Stimulated activated CD8-positive, alpha-beta memory T cell treated with anti-CD3 and anti-CD28 coated beads, Interleukin-7, amount 100 ng/mL, for 24 hours (primary cell): ENCODE measurements around the gene DAO.

Source experiments
- DNase-seq: peaks from one replicate; pipeline ENCODE4 v3.0.0-alpha.2; 2020; ENCODE audit warnings: low read depth

Gene DAO

GRCh38 chr12:108918960-108919642, 39.2 kb downstream of the DAO start:
- DNase-seq: no peak

- no peak for DNase-seq
These were observed 42.1 kb downstream of the DAO start for GRCh38 chr12:108921946-108922345.

DNA sequence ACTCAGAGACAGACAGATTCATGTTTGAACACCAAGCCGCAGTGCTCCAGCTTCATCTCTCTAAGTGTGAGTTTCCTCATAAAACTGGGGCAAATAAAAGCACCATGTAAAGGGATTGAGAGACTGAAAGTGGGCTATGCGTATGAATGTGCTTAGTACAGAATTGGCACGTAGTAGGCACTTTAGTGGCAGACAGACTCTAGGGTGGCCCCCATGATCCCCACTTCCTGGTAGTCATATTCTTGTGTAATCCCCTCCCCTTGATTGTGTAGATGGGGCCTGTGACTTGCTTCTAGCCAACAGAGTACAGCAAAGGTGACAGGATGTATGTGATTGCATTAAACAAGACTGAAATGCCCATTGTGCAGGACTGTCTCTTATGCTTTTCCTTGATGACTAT, 43.0 kb downstream of the DAO start:
- DNase-seq: no peak

DNA sequence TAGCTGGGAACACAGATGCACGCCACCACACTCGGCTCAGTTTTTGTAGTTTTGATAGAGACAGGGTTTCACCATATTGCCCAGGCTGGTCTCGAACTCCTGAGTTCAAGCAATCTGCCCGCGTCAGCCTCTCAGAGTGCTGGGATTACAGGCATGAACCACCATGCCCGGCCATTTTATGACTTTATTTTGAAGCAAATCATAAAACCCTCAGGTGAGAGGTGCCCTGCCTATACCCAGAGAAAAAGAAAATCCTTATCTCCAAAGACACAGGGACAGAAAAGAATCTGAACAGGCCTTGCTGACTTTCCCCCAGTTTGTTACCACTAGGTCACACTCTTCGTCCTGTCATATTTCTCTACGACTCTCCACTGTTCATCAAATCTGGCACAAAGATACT, 48.8 kb downstream of the DAO start:
- DNase-seq: no peak

DNA sequence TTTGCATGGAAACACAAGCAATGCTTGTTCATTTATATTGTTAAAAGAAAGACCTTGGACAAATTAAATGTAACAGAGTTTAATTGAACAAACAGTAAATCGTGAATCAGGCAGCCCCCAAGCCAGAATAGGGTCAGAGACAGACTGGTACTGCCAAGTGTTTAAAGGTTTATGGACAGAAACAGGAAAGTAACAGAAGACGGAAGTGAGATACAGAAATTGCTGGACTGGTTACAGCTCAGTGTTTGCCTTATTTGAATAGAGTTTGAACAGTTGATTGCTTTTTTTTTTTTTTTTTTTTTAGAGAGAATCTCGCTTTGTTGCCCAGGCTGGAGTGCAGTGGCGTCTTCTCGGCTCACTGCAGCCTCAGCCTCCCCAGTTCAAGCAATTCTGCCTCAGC, 50.3 kb downstream of the DAO start:
- DNase-seq: no peak

- DNase-seq: no peak
These were observed 50.9 kb downstream of the DAO start for GRCh38 chr12:108930756-108931155.

DNA sequence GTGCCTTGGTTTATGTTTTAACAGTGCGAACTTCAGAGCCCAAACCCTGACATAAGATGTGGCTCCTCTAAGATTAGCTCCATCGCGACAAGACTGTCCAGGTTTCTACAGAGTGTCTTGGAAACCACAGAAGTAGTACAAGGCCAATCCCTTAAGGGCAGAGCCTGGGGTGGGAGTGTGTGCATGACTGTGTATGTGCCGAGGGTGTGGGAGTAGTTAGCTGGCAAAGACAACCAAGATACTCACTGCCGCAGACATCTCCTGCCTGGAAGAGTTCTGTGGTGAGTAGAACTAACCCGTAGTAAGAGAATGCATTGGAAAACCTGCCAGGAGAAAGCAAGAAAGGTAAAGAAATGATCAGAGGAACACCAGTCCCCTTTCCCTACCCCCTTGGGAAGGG, 54.1 kb downstream of the DAO start:
- DNase-seq: no peak

- DNase-seq: no peak
These were observed 55.4 kb downstream of the DAO start for GRCh38 chr12:108935159-108935763.

DNA sequence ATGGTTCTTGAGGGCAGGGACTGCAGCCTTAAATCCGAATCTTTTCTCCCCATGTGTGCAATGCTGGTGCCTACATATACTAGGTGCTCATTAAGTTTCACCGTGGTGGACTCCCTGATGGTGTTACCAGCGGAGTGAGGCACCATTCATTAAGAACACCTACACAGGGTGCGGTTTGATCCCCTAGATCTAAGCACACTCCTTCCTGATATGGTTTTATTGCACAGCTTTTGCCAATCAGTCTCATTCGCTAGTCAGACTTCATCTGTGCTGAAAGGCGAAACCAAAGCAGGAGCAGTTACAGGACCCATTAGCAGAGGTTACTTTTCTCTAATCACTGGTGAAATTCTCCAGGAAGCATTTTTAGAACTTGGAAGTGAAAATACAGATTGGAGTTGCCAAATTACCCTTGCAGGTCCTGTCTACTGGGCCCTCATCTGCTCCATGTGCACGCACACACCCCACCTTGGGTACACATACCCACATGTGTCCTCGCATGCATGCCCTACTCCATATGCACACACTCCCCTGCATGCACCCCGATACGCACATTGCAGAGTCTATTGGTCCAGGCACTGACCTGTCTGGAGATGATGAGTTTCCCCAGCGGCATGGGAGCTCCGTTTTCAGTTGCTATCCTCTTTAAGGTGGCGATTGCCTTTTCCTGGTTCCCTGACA, 58.5 kb downstream of the DAO start:
- no peak for DNase-seq

DNA sequence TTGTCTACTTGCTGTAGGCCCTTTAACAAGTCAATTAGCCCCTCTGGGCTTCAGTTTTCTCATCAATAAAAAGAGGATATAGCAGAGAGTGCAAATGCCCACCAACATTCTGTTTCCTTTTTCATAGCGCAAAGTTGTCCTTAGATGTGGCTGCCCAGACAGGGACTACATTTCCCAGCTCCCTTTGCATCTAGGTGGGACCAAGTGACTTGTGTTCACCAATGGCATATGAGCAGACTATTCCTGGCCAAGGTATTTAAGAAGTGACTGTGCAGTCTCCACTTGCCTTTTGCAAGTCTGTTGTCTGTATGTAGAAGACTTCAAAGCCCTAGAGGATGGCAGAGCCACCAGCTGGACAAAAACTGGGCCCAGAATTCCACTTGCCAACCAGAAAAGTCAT, 59.7 kb downstream of the DAO start:
- no peak for DNase-seq

GRCh38 chr12:108940138-108940537, 60.2 kb downstream of the DAO start:
- no peak for DNase-seq

DNA sequence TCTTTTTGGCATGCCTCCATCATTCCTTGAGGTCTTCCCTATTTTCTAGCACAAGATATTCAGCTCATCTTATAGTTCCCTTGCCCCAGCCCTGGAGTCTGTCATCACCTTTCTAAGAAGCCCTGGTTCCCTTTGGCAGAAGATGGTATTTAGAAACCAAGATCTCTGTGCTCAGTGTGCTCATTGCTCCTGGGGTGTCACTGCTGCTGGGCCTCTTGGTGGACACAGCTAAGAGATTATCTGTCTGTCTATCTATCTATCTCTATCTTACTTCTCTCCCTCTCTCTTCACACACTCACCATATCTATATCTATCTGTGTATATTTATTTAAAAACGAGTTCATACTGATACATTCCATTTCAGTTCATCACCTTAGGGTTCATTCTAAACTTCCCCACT, 67.2 kb downstream of the DAO start:
- no peak for DNase-seq

- DNase-seq: no peak
These were observed 68.5 kb downstream of the DAO start for GRCh38 chr12:108948367-108948766.

DNA sequence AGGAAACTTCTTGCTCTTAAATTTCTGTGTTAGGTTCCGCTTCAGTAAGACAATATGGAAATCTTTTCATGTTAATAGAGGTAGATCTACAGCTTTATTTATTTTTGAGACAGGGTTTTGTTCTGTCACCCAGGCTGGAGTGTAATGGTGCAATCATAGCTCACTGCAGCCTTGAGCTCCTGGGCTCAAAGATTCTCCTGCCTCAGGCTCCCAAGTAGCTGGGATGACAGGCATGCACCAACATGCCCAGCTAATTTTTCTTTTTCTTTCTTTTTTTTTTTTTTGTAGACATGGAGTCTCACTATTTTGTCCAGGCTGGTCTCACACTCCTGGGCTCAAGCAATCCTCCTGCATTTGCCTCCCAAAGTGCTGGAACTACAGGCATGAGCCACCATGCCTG, 70.1 kb downstream of the DAO start:
- no peak for DNase-seq
